IPS-15b (cell line): Measurements from ENCODE around the gene DIP2C.
"Not testable (repeated sequence)": the region's sequence is repeated elsewhere in the genome, so short reads cannot be mapped to it uniquely, and the experiment has no call there.

Experiments
- H3K27me3 ChIP-seq: one replicate; pipeline ENCODE4 v1.6.1; 2013; ENCODE audit warnings: low read length; ENCODE audit not compliant: control insufficient read depth, insufficient read depth
- H3K36me3 ChIP-seq: one replicate; pipeline ENCODE4 v1.6.1; 2013; ENCODE audit warnings: low read length; ENCODE audit not compliant: control insufficient read depth, insufficient read depth
- H3K4me1 ChIP-seq: one replicate; pipeline ENCODE4 v1.6.1; 2013; ENCODE audit warnings: mild to moderate bottlenecking, low read length; ENCODE audit not compliant: control insufficient read depth, insufficient read depth
- H3K4me3 ChIP-seq: one replicate; pipeline ENCODE4 v1.5.1; 2013; ENCODE audit warnings: low read depth, low read length
- H3K9ac ChIP-seq: one replicate; pipeline ENCODE4 v1.6.1; 2013; ENCODE audit warnings: low read depth, mild to moderate bottlenecking, low read length
- H3K9me3 ChIP-seq: one replicate; pipeline ENCODE4 v1.6.1; 2013; ENCODE audit warnings: mild to moderate bottlenecking, low read length; ENCODE audit not compliant: control insufficient read depth, insufficient read depth

The DIP2C gene

GRCh38 chr10:541750-542371 is 147.6 kb downstream of the DIP2C start:
- Histone ChIP-seq H3K9me3 (no peaks in the 10 kb centered on the region), H3K36me3 (no peaks in the 10 kb centered on the region), H3K9ac (no peak overlapping the region), H3K4me3 (no peak overlapping the region), H3K4me1 (peaks cover 3% of the 10 kb centered on the region), H3K27me3 (no peaks in the 10 kb centered on the region)

- Histone ChIP-seq H3K9me3 (no peaks in the 10 kb centered on the region), H3K27me3 (no peaks in the 10 kb centered on the region), H3K36me3 (no peaks in the 10 kb centered on the region), H3K4me3 (no peak overlapping the region), H3K4me1 (no peaks in the 10 kb centered on the region), H3K9ac (no peak overlapping the region)
These were observed 148.4 kb downstream of the DIP2C start for GRCh38 chr10:541041-541440.

DNA sequence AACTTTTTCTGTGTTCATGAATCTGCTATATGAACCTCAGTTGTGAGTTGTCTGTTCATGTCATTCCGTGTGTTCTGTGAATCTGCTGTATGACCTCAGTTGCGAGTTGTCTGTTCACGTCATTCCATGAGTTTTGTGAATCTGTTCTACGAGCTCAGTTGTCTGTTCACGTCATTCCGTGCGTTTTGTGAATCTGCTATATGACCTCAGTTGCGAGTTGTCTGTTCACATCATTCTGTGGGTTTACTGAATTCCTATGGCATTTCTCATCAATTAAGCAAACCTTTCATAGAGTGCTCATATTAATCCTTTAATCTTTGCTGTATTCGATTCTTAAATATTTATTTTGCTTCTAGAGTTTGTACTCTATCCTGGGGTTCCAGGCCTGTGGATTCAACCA is 150.6 kb downstream of the DIP2C start:
- Histone ChIP-seq H3K9ac (no peak overlapping the region), H3K36me3 (no peaks in the 10 kb centered on the region), H3K9me3 (no peaks in the 10 kb centered on the region), H3K27me3 (no peaks in the 10 kb centered on the region), H3K4me1 (no peaks in the 10 kb centered on the region), H3K4me3 (no peak overlapping the region)

- H3K4me3 ChIP-seq = no peak overlapping the region
- no peaks in the 10 kb centered on the region for H3K9me3 ChIP-seq
- H3K4me1 ChIP-seq = no peaks in the 10 kb centered on the region
- no peak overlapping the region for H3K9ac ChIP-seq
- H3K27me3 ChIP-seq = no peaks in the 10 kb centered on the region
- no peaks in the 10 kb centered on the region for H3K36me3 ChIP-seq
These were observed 152.5 kb downstream of the DIP2C start for GRCh38 chr10:536935-537334.

- Histone ChIP-seq H3K9me3 (no peaks in the 10 kb centered on the region), H3K9ac (no peak overlapping the region), H3K4me3 (no peak overlapping the region), H3K27me3 (no peaks in the 10 kb centered on the region), H3K36me3 (no peaks in the 10 kb centered on the region), H3K4me1 (no peaks in the 10 kb centered on the region)
These were observed 153.0 kb downstream of the DIP2C start for GRCh38 chr10:536371-536925.

- Histone ChIP-seq H3K36me3 (no peaks in the 10 kb centered on the region), H3K9me3 (no peaks in the 10 kb centered on the region), H3K4me1 (no peaks in the 10 kb centered on the region), H3K27me3 (no peaks in the 10 kb centered on the region), H3K9ac (no peak overlapping the region), H3K4me3 (no peak overlapping the region)
These were observed 153.5 kb downstream of the DIP2C start for GRCh38 chr10:535952-536351.

- H3K9me3 ChIP-seq = no peaks in the 10 kb centered on the region
- H3K9ac ChIP-seq = no peak overlapping the region
- no peaks in the 10 kb centered on the region for H3K27me3 ChIP-seq
- no peak overlapping the region for H3K4me3 ChIP-seq
- no peaks in the 10 kb centered on the region for H3K4me1 ChIP-seq
- no peaks in the 10 kb centered on the region for H3K36me3 ChIP-seq
These were observed 154.4 kb downstream of the DIP2C start for GRCh38 chr10:535051-535450.

DNA sequence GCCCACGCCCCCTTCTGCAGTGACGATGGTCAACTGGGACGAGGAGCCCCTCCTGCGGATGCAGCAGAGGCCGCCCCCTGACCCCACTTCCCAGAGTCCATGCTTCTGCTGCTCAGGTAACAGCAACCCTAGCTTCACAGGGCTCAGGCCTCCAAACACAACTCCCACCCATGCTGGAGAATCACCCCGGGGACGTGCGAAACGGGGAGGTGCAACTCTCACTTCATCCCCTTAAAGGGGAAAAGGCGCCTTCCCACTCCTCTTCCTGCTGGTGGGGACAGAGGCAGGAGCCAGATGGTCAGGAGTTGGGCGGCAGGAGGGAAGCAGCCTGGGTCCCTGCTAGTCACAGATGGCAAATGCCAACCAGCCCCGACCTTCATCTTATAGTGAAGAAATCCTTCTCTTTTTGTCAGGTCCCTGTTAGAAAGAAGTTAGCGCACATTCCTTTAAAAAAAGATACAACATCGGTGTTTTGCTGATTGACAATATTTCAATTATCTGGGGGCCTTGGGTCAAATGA is 155.4 kb downstream of the DIP2C start:
- H3K4me1 ChIP-seq = no peaks in the 10 kb centered on the region
- no peaks in the 10 kb centered on the region for H3K27me3 ChIP-seq
- H3K36me3 ChIP-seq = no peaks in the 10 kb centered on the region
- H3K9ac ChIP-seq = no peak overlapping the region
- H3K4me3 ChIP-seq = no peak overlapping the region
- H3K9me3 ChIP-seq = no peaks in the 10 kb centered on the region

DNA sequence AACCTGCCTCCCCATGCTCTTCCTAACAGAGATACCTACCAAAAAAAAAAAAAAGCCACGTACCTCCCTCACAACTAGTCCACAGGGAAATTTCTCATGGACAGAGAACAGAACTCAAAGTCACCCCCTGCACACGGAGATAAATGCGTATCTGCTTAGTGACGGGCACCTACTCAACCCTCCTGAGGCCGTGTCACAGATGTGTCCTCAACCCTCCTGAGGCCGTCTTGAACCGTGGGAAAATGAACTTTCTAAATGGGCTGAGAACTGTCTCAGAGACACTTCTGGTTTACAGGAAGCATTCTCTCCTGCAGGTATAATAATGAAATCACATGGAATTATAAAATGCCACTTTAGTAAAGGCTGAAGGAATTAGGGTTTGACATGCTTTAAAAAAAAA is 155.9 kb downstream of the DIP2C start:
- no peaks in the 10 kb centered on the region for H3K4me1 ChIP-seq
- H3K36me3 ChIP-seq = no peaks in the 10 kb centered on the region
- no peaks in the 10 kb centered on the region for H3K9me3 ChIP-seq
- no peak overlapping the region for H3K9ac ChIP-seq
- H3K27me3 ChIP-seq = no peaks in the 10 kb centered on the region
- H3K4me3 ChIP-seq = no peak overlapping the region

DNA sequence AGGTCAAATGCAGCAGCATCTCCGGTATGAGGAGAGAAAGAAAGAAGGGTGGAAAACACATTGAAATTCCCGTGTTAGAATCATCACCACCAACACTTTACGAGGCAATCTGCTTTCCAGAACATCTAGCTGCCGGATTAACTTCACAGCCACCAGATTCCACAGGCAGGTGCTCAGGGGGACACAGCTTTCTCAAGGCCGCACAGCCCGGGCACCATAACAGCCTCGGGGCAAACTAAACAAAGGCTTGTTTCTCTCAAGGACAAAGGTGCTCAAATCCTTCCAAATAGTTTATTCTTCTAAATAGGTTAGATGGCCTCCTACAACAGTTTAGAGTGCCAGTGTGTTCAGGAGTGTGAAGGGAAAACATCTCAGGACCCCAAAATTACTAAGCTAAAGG is 156.3 kb downstream of the DIP2C start:
- Histone ChIP-seq H3K4me1 (no peaks in the 10 kb centered on the region), H3K27me3 (no peaks in the 10 kb centered on the region), H3K9me3 (no peaks in the 10 kb centered on the region)

DNA sequence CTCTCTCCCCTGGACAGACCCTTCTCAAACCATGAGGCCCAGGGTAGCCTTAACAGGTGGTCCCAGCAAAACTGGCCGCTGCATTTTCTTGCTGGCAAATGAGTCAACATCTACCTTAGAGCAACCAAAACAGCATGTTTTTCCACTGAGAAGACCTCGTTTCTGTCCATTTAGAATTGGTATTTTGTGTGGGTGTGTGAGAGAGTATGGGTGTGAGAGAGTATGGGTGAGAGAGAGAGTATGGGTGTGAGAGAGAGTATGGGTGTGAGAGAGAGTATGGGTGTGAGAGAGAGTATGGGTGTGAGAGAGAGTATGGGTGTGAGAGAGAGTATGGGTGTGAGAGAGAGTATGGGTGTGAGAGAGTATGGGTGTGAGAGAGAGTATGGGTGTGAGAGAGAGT is 157.1 kb downstream of the DIP2C start:
- not testable (repeated sequence) for H3K9me3 ChIP-seq, H3K4me3 ChIP-seq, H3K36me3 ChIP-seq, H3K4me1 ChIP-seq, H3K27me3 ChIP-seq, H3K9ac ChIP-seq

More for the DNA sequence above, 156.3 kb downstream of the DIP2C start:
- H3K36me3 ChIP-seq = no peaks in the 10 kb centered on the region
- no peak overlapping the region for H3K4me3 ChIP-seq
- no peak overlapping the region for H3K9ac ChIP-seq

DNA sequence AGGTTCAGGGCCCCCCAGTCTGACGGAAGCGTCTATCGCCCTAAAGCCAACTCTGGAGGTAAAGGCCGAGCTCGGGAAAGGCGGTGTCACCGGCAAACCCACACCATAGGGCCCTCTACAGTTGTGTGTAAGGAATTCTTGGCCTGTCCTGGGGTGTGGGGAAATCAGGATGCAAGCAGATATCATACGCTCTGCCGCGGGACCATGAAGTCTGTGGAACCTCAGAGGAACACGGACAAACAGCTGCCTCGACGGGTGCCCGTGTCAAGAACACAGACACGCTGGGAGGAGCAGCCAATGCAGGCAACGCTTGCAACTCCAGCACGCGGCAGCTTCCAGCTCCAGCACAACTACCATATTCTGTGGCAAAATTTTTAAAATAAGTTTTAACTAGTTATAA is 157.9 kb downstream of the DIP2C start:
- Histone ChIP-seq H3K9me3 (no peaks in the 10 kb centered on the region), H3K4me1 (no peaks in the 10 kb centered on the region), H3K36me3 (no peaks in the 10 kb centered on the region), H3K4me3 (no peak overlapping the region), H3K27me3 (no peaks in the 10 kb centered on the region), H3K9ac (no peak overlapping the region)
